Measurements from ENCODE around the gene RTL10. TPM values are rescaled to one million over a fixed set of nuclear protein-coding genes. Genes with fewer than 3 reads are reported as not detected.
A peak's percentile ranks its signal among the peaks of the same experiment; 100 is the strongest.

RTL10 gene
- polyA plus RNA-seq, 1 of the 3 experiments (the other 2 are of a cell fraction) = 7.8 TPM

- ChIA-PET POLR2A (no interaction called here), CTCF (interaction anchor here (0.8 to 2.0 kb wide), 3 partner anchors 22 to 92 kb away, joined by 3 to 11 read pairs (median 5); no protein-coding TSS in a partner anchor)
- Histone ChIP-seq H3K27me3 (ENCODE audit: insufficient read depth) (no peaks in the 10 kb centered on the region), H3K4me2 (no peak overlapping the region), H3K4me3 (ENCODE audit: low read depth in 2 of 2, low read length in 1 of 2) (no peak overlapping the region), H2AFZ (ENCODE audit: low read depth) (no peak overlapping the region), H4K20me1 (ENCODE audit: insufficient read depth) (no peaks in the 10 kb centered on the region), H3K9me2 (no peaks in the 10 kb centered on the region), H3K79me2 (ENCODE audit: insufficient read depth) (no peaks in the 10 kb centered on the region), H3K27ac (ENCODE audit: low read depth in 2 of 2, low read length in 1 of 2) (no peak overlapping the region), H3K36me3 (replicated peaks in 1 of 2; ENCODE audit: control insufficient read depth in 1 of 2, insufficient read depth in 2 of 2, low read length in 1 of 2) (no peaks in the 10 kb centered on the region), H3F3A (replicated peaks; ENCODE audit: insufficient read depth) (no peaks in the 10 kb centered on the region), H3K9me3 (no peaks in the 10 kb centered on the region), H3K4me1 (ENCODE audit: control insufficient read depth in 1 of 2, insufficient read depth in 2 of 2, low read depth in 1 of 2, low read length in 1 of 2) (peaks cover 0 to 32% of the 10 kb centered on the region in 2 experiments; a peak in 1 of 4 replicates), H3K9ac (no peak overlapping the region)
- no peak for TF ChIP-seq RAD21 (IDR thresholded peaks at IDR 0.05; ENCODE audit: low read length)
- TF ChIP-seq PBX3 (IDR thresholded peaks at IDR 0.05) = no peak
- TF ChIP-seq RFX5 (IDR thresholded peaks at IDR 0.05; ENCODE audit: low read length) = no peak
- no peak for TF ChIP-seq GATA2 (CRISPR knock-in tag; IDR thresholded peaks at IDR 0.05)
- TF ChIP-seq RCOR1 (IDR thresholded peaks at IDR 0.05; ENCODE audit: low read length) = no peak
- TF ChIP-seq EP300 (IDR thresholded peaks at IDR 0.05; ENCODE audit: borderline replicate concordance in 1 of 2, low read depth in 1 of 2, low read length in 1 of 2) = no peak
- TF ChIP-seq FOXM1 (IDR thresholded peaks at IDR 0.05; ENCODE audit: low read depth) = no peak
- no peak for TF ChIP-seq TAF1 (IDR thresholded peaks at IDR 0.05; ENCODE audit: borderline replicate concordance, low read depth, low read length)
- TF ChIP-seq SMC3 (IDR thresholded peaks at IDR 0.05; ENCODE audit: low read depth, low read length) = no peak
- TF ChIP-seq SIN3A (IDR thresholded peaks at IDR 0.05; ENCODE audit: borderline replicate concordance, low read depth, low read length) = no peak
- no peak for TF ChIP-seq ZBTB33 (IDR thresholded peaks at IDR 0.05; ENCODE audit: borderline replicate concordance, low read depth)
- no peak for TF ChIP-seq CHD2 (IDR thresholded peaks at IDR 0.05; ENCODE audit: low read length, partially characterized antibody)
- no peak for TF ChIP-seq EZH2phosphoT487 (IDR thresholded peaks at IDR 0.05; ENCODE audit: borderline replicate concordance, low read depth)
- TF ChIP-seq IRF3 (IDR thresholded peaks at IDR 0.05; ENCODE audit: low read depth, low read length) = no peak
- no peak for TF ChIP-seq YY1 (IDR thresholded peaks at IDR 0.05; ENCODE audit: low read depth)
- no peak for TF ChIP-seq REST (IDR thresholded peaks at IDR 0.05; ENCODE audit: low read depth, low read length)
- peak; percentile 36 for DNase-seq
- 95% methylated on average over 6 of the region's 18 CpGs for WGBS (ENCODE audit: low lambda C conversion rate)
Observed at GRCh38 chr22:19822301-19823117, 32.2 kb downstream of the RTL10 start.
